ENCODE measurements around the gene HCN2. TPM values are rescaled to one million over a fixed set of nuclear protein-coding genes. Genes with fewer than 3 reads are reported as not detected.
"Not testable (repeated sequence)": the region's sequence is repeated elsewhere in the genome, so short reads cannot be mapped to it uniquely, and the experiment has no call there.

The HCN2 gene
- total RNA-seq, 1 donor from 2014 or later: 5.5 TPM

GRCh38 chr19:601790-602189, 12.1 kb downstream of the HCN2 start:
- FAIRE-seq (no peak), DNase-seq (ENCODE audit: low read depth) (no peak)
- H2AFZ ChIP-seq (ENCODE audit: low read depth, low read length): no peak overlapping the region
- no peaks in the 10 kb centered on the region for H3K36me3 ChIP-seq (ENCODE audit: insufficient read depth, low read length)
- H4K20me1 ChIP-seq (ENCODE audit: insufficient read depth, low read length): peaks cover 15% of the 10 kb centered on the region
- H3K4me1 ChIP-seq (ENCODE audit: insufficient read depth, low read length): no peaks in the 10 kb centered on the region
- H3K9me3 ChIP-seq (ENCODE audit: insufficient read depth, low read depth, low read length): no peaks in the 10 kb centered on the region
- TF ChIP-seq EZH2 (IDR thresholded peaks at IDR 0.05; ENCODE audit: insufficient read depth, low read length): no peak
- TF ChIP-seq CTCF (IDR thresholded peaks at IDR 0.05; ENCODE audit: insufficient read depth, low read depth, low read length): no peak
- no peak overlapping the region for H3K27ac Mint-ChIP-seq (ENCODE audit: unreplicated experiment)
- H3K9me3 Mint-ChIP-seq (ENCODE audit: unreplicated experiment): peaks cover 8% of the 10 kb centered on the region
- no peak overlapping the region for H3K27ac ChIP-seq (ENCODE audit: low read depth, low read length)
- H3K79me2 ChIP-seq (ENCODE audit: insufficient read depth, low read length): no peaks in the 10 kb centered on the region
- H3K4me3 ChIP-seq (ENCODE audit: insufficient read depth, low read depth, low read length): no peak overlapping the region
- H3K27me3 ChIP-seq (ENCODE audit: insufficient read depth, low read length): peaks cover 3% of the 10 kb centered on the region
- H3K4me1 Mint-ChIP-seq (ENCODE audit: low read depth, unreplicated experiment): no peaks in the 10 kb centered on the region
- no peak overlapping the region for H3K4me3 Mint-ChIP-seq (ENCODE audit: unreplicated experiment)
- H3K36me3 Mint-ChIP-seq (ENCODE audit: low read depth, unreplicated experiment): peaks cover 6% of the 10 kb centered on the region
- H3K9ac ChIP-seq (ENCODE audit: low read length): no peak overlapping the region
- no peak overlapping the region for H3K4me2 ChIP-seq (ENCODE audit: low read length)
- peaks cover 4% of the 10 kb centered on the region for H3K27me3 Mint-ChIP-seq (ENCODE audit: low read depth, unreplicated experiment)

- H2AFZ ChIP-seq (ENCODE audit: low read depth, low read length): no peak overlapping the region
- no peaks in the 10 kb centered on the region for H3K9me3 ChIP-seq (ENCODE audit: insufficient read depth, low read depth, low read length)
- H3K4me1 Mint-ChIP-seq (ENCODE audit: low read depth, unreplicated experiment): no peaks in the 10 kb centered on the region
- H3K4me1 ChIP-seq (ENCODE audit: insufficient read depth, low read length): no peaks in the 10 kb centered on the region
- peaks cover 6% of the 10 kb centered on the region for H3K36me3 Mint-ChIP-seq (ENCODE audit: low read depth, unreplicated experiment)
- no peak overlapping the region for H3K27ac Mint-ChIP-seq (ENCODE audit: unreplicated experiment)
- H3K79me2 ChIP-seq (ENCODE audit: insufficient read depth, low read length): no peaks in the 10 kb centered on the region
- H3K9ac ChIP-seq (ENCODE audit: low read length): no peak overlapping the region
- peaks cover 4% of the 10 kb centered on the region for H3K27me3 Mint-ChIP-seq (ENCODE audit: low read depth, unreplicated experiment)
- no peak overlapping the region for H3K27ac ChIP-seq (ENCODE audit: low read depth, low read length)
- H3K27me3 ChIP-seq (ENCODE audit: insufficient read depth, low read length): no peaks in the 10 kb centered on the region
- FAIRE-seq (no peak), DNase-seq (ENCODE audit: low read depth) (no peak)
- TF ChIP-seq CTCF (IDR thresholded peaks at IDR 0.05; ENCODE audit: insufficient read depth, low read depth, low read length): no peak
- TF ChIP-seq EZH2 (IDR thresholded peaks at IDR 0.05; ENCODE audit: insufficient read depth, low read length): no peak
- no peak overlapping the region for H3K4me2 ChIP-seq (ENCODE audit: low read length)
- no peak overlapping the region for H3K4me3 Mint-ChIP-seq (ENCODE audit: unreplicated experiment)
- H3K4me3 ChIP-seq (ENCODE audit: insufficient read depth, low read depth, low read length): no peak overlapping the region
- no peaks in the 10 kb centered on the region for H3K36me3 ChIP-seq (ENCODE audit: insufficient read depth, low read length)
- peaks cover 6% of the 10 kb centered on the region for H4K20me1 ChIP-seq (ENCODE audit: insufficient read depth, low read length)
- peaks cover 8% of the 10 kb centered on the region for H3K9me3 Mint-ChIP-seq (ENCODE audit: unreplicated experiment)
Measured at GRCh38 chr19:602391-603301, 13.0 kb downstream of the HCN2 start.

- not testable (repeated sequence) for DNase-seq (ENCODE audit: low read depth); H3K27me3 Mint-ChIP-seq (ENCODE audit: low read depth, unreplicated experiment); FAIRE-seq; H3K27ac ChIP-seq (ENCODE audit: low read depth, low read length); H3K9me3 Mint-ChIP-seq (ENCODE audit: unreplicated experiment); H3K4me2 ChIP-seq (ENCODE audit: low read length); H3K4me3 ChIP-seq (ENCODE audit: insufficient read depth, low read depth, low read length); H3K27ac Mint-ChIP-seq (ENCODE audit: unreplicated experiment); H3K4me1 Mint-ChIP-seq (ENCODE audit: low read depth, unreplicated experiment); H3K4me1 ChIP-seq (ENCODE audit: insufficient read depth, low read length); H3K79me2 ChIP-seq (ENCODE audit: insufficient read depth, low read length); H2AFZ ChIP-seq (ENCODE audit: low read depth, low read length); H3K9me3 ChIP-seq (ENCODE audit: insufficient read depth, low read depth, low read length); H3K36me3 Mint-ChIP-seq (ENCODE audit: low read depth, unreplicated experiment); H4K20me1 ChIP-seq (ENCODE audit: insufficient read depth, low read length); H3K4me3 Mint-ChIP-seq (ENCODE audit: unreplicated experiment); H3K27me3 ChIP-seq (ENCODE audit: insufficient read depth, low read length); H3K9ac ChIP-seq (ENCODE audit: low read length); H3K36me3 ChIP-seq (ENCODE audit: insufficient read depth, low read length)
Measured at GRCh38 chr19:603302-603639, 13.6 kb downstream of the HCN2 start.

- H3K4me3 Mint-ChIP-seq (ENCODE audit: unreplicated experiment); DNase-seq (ENCODE audit: low read depth); H3K4me1 Mint-ChIP-seq (ENCODE audit: low read depth, unreplicated experiment); H3K27me3 Mint-ChIP-seq (ENCODE audit: low read depth, unreplicated experiment); H3K9me3 ChIP-seq (ENCODE audit: insufficient read depth, low read depth, low read length); H3K9me3 Mint-ChIP-seq (ENCODE audit: unreplicated experiment); H3K4me1 ChIP-seq (ENCODE audit: insufficient read depth, low read length); H2AFZ ChIP-seq (ENCODE audit: low read depth, low read length); H3K27me3 ChIP-seq (ENCODE audit: insufficient read depth, low read length); H3K4me3 ChIP-seq (ENCODE audit: insufficient read depth, low read depth, low read length); H3K27ac ChIP-seq (ENCODE audit: low read depth, low read length); H3K36me3 Mint-ChIP-seq (ENCODE audit: low read depth, unreplicated experiment); H4K20me1 ChIP-seq (ENCODE audit: insufficient read depth, low read length); H3K36me3 ChIP-seq (ENCODE audit: insufficient read depth, low read length); H3K4me2 ChIP-seq (ENCODE audit: low read length); FAIRE-seq; H3K79me2 ChIP-seq (ENCODE audit: insufficient read depth, low read length); H3K9ac ChIP-seq (ENCODE audit: low read length): not testable (repeated sequence)
- peak overlapping the region; percentile 26 for H3K27ac Mint-ChIP-seq (ENCODE audit: unreplicated experiment)
Measured at GRCh38 chr19:603779-604178, 14.1 kb downstream of the HCN2 start.
